Lower leg skin (tissue), 3 donors: ENCODE results near the gene SPOCK1.

ENCODE experiments used
- CTCF ChIP-seq, 3 donors: fragments of 450-650 bp; IDR thresholded peaks; one replicate each; pipeline ENCODE4 v1.5.1; 2016; ENCODE audit warnings: antibody characterized with exemption in 3 of 3, mild to moderate bottlenecking in 3 of 3, moderate library complexity in 2 of 3
- POLR2A ChIP-seq, 2 donors: fragments of 450-650 bp; IDR thresholded peaks; one replicate each; pipeline ENCODE4 v1.6.1; 2016 to 2017; ENCODE audit warnings: antibody characterized with exemption in 2 of 2, mild to moderate bottlenecking in 1 of 2, moderate library complexity in 1 of 2

GRCh38 chr5:137365126-137365865 lies 133.8 kb downstream of the SPOCK1 start:
- no peak for TF ChIP-seq POLR2A (IDR thresholded peaks at IDR 0.05)
- TF ChIP-seq CTCF (IDR thresholded peaks at IDR 0.05) = no peak
